BE2C (cell line): ENCODE measurements around the gene SLC27A4.

ENCODE experiments used
- DNase-seq: peaks from one replicate; pipeline ENCODE4 v3.0.0-alpha.2; 2020
- H3K27me3 ChIP-seq: fragments of 250-450 bp; sonication (Bioruptor Pico); 2 replicates; pipeline ENCODE4 v1.5.1; 2020; ENCODE audit warnings: mild to moderate bottlenecking
- H3K36me3 ChIP-seq: fragments of 250-450 bp; sonication (Bioruptor Pico); 2 replicates; pipeline ENCODE4 v1.5.1; 2020; ENCODE audit warnings: mild to moderate bottlenecking
- H3K4me1 ChIP-seq: fragments of 250-450 bp; sonication (Bioruptor Pico); 2 replicates; pipeline ENCODE4 v1.5.1; 2020
- H3K4me3 ChIP-seq: 2 replicates; pipeline ENCODE4 v1.5.1; 2011; ENCODE audit warnings: low read depth, low read length
- H3K9me3 ChIP-seq: fragments of 250-450 bp; sonication (Bioruptor Pico); 2 replicates; pipeline ENCODE4 v1.5.1; 2020
- CTCF ChIP-seq: IDR thresholded peaks from 2 replicates; pipeline ENCODE4 v1.5.1; 2012; ENCODE audit warnings: mild to moderate bottlenecking, low read depth, low read length

The SLC27A4 gene

GRCh38 chr9:128372784-128373183 is 32.5 kb downstream of the SLC27A4 start:
- no peak for DNase-seq
- no peak for TF ChIP-seq CTCF
- Histone ChIP-seq H3K4me3 (peak overlapping the region; percentile 94; the same call in 1 of the 2 replicates), H3K4me1 (no peaks in the 10 kb centered on the region), H3K27me3 (no peaks in the 10 kb centered on the region), H3K9me3 (no peaks in the 10 kb centered on the region), H3K36me3 (peaks cover 8% of the 10 kb centered on the region)

DNA sequence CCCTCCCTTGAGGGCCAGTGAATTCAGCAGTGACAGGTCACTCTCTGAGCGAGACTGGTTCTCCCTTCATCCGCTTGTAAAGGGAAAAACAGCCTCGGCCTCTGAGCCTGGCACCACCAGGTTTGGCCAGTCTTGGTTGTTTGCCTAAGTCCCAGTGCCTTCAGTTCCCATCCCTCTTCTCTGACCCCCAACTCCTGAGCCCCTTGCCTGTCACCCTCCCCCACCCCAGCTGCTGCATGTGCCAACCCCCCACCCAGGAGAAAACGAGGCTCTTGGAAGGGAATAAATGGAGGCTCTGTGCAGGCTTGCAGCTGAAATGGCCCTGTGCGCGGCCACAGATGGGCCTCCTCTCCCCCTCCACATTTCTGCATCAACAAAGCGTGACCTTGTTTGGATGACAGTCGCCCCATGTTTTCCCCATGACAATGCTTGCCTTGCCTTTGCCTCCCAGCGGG is 33.9 kb downstream of the SLC27A4 start:
- peaks cover 11% of the 10 kb centered on the region for H3K36me3 ChIP-seq
- DNase-seq = no peak
- no peaks in the 10 kb centered on the region for H3K27me3 ChIP-seq
- no peaks in the 10 kb centered on the region for H3K9me3 ChIP-seq
- TF ChIP-seq CTCF = no peak
- no peaks in the 10 kb centered on the region for H3K4me1 ChIP-seq
- H3K4me3 ChIP-seq = no peak overlapping the region

- DNase-seq = no peak
- H3K4me3 ChIP-seq = no peak overlapping the region
- no peaks in the 10 kb centered on the region for H3K27me3 ChIP-seq
- H3K4me1 ChIP-seq = no peaks in the 10 kb centered on the region
- H3K36me3 ChIP-seq = peaks cover 11% of the 10 kb centered on the region
- no peaks in the 10 kb centered on the region for H3K9me3 ChIP-seq
- no peak for TF ChIP-seq CTCF
Measured at GRCh38 chr9:128375865-128376264, 35.5 kb downstream of the SLC27A4 start.

DNA sequence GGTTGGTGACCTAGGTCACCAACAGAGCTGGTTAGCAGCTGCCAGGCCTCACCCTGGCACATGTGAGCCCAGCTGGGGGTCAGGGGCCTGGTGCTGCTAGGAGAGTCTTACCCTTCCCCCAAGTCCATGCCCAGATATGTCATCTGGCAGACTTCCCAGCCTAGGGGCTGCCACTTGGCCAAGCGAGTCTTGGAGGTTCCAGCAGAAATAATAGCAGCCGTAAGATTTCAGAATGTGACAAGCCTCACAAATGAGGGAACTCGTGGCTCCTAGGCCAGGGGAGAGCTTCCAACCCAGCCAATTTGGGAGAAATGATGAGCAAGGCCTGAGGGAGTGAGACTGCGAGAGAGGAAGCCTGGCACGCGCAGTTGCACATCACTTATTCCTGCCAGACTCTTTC is 41.9 kb downstream of the SLC27A4 start:
- Histone ChIP-seq H3K4me1 (peaks cover 25% of the 10 kb centered on the region), H3K9me3 (no peaks in the 10 kb centered on the region), H3K27me3 (no peaks in the 10 kb centered on the region), H3K4me3 (no peak overlapping the region), H3K36me3 (peaks cover 31% of the 10 kb centered on the region)
- no peak for TF ChIP-seq CTCF
- DNase-seq = peak; percentile 61

DNA sequence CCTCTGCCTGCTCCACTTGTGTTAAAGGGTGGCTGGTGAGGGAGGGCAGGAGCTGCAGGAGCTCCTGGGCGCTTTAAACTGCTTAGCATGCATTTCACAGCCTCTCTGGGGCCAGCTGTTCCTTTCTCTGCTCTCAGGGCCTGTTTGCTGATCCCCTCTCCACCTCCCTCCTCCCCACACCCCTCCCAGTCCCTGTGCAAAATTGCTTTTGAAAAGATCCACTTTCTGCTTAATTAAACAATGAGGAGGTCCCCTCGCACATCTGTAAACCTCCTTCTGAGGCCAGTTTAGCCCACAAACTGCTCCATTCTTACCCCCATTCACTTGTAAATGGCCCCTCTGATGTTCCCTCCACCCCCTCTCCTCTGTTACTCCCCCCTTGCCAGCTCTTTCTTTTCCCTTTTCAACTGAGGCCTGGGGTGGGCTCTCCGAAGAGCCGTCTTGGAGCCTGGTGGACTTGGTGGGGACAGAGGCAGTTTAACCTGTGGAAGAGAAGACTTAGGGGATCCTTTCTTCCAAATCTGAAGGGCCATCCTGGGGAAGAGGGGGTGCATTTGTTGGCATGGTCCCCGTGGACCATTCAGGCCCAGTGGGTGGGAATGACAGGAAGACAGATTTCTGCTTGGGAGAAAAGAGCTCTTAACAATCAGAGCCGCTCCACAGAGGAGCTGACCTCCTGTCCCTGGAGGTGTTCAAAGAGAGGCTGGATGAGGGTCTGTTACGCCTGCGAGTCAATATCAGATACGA is 42.9 kb downstream of the SLC27A4 start:
- no peak for TF ChIP-seq CTCF
- H3K36me3 ChIP-seq = peaks cover 39% of the 10 kb centered on the region
- H3K27me3 ChIP-seq = no peaks in the 10 kb centered on the region
- H3K4me1 ChIP-seq = peaks cover 25% of the 10 kb centered on the region
- no peak overlapping the region for H3K4me3 ChIP-seq
- H3K9me3 ChIP-seq = no peaks in the 10 kb centered on the region
- no peak for DNase-seq

DNA sequence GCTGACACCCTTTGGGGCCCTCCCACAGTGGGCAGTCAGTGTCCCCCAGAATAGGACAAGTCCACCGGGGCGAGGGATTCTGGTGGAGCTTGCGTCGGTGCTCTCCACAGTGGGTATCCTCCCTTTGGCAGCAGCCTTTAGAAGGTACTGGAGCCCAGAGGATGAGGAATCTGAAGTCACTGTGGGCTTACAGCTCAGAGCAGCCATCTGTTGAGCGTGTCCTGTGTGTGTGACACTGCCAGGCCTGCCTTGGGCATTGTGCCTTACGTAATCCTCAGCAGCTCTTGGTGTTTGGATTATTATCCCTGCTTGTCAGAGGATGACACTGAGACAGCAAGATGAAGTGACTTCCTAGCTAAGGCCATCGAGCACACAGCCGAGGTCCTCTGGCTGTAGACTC is 43.5 kb downstream of the SLC27A4 start:
- H3K36me3 ChIP-seq = peaks cover 41% of the 10 kb centered on the region
- no peak for DNase-seq
- TF ChIP-seq CTCF = no peak
- no peaks in the 10 kb centered on the region for H3K27me3 ChIP-seq
- H3K9me3 ChIP-seq = no peaks in the 10 kb centered on the region
- peaks cover 25% of the 10 kb centered on the region for H3K4me1 ChIP-seq
- no peak overlapping the region for H3K4me3 ChIP-seq
